A204.1 (cell line): ENCODE data around the gene GCG.

Experiments used
- FAIRE-seq: peaks from 2 replicates; lab custom pipeline; 2012; peaks lifted over from hg19 to GRCh38; lab: Jason Lieb, UNC

GCG gene

GRCh38 chr2:162149466-162149865 lies 2.6 kb downstream of the GCG start:
- no peak for FAIRE-seq

GRCh38 chr2:162148956-162149355 lies 3.1 kb downstream of the GCG start:
- no peak for FAIRE-seq

- FAIRE-seq = no peak
These were observed 8.1 kb downstream of the GCG start for GRCh38 chr2:162143969-162144368.

DNA sequence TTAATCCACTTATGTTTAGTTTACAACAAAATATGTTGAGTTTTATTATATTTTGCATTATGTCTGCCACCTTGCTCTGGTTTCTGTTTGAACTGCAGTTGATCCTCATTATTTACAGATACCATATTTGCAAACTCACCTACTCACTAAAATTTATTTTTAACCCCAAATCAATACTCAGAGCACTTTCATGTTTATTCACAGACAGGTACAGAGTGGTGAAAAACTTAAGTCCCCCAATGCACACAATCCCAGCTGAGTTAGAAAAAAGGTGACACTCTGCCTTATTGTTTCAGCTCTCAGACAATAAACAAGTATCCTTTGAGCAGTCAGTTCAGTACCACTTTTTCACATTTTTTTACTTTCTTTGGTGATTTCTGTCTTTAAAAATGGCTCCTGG lies 13.7 kb downstream of the GCG start:
- no peak for FAIRE-seq

- FAIRE-seq = no peak
These were observed 24.6 kb downstream of the GCG start for GRCh38 chr2:162127422-162127821.

- no peak for FAIRE-seq
These were observed 25.5 kb downstream of the GCG start for GRCh38 chr2:162126527-162126926.

- no peak for FAIRE-seq
These were observed 25.9 kb downstream of the GCG start for GRCh38 chr2:162126111-162126519.

DNA sequence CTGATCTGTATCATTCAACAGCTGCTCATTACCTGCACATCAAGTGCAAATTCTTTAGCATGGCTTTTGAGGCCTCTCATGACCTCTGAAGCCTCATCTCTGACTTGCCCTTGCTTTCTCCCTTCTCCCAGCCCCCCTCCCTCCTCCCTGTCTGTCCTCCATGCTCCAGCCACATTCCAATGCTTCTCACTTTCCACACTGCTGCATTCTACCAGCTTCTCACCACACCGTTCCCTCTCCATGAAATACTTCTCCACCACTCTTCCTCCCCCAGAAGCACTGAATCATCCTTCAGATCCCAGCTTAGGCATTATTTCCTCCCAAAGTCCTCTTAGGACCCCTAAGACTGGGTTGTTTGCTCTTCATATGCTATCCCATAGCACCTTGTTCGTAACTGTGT lies 26.9 kb downstream of the GCG start:
- no peak for FAIRE-seq

DNA sequence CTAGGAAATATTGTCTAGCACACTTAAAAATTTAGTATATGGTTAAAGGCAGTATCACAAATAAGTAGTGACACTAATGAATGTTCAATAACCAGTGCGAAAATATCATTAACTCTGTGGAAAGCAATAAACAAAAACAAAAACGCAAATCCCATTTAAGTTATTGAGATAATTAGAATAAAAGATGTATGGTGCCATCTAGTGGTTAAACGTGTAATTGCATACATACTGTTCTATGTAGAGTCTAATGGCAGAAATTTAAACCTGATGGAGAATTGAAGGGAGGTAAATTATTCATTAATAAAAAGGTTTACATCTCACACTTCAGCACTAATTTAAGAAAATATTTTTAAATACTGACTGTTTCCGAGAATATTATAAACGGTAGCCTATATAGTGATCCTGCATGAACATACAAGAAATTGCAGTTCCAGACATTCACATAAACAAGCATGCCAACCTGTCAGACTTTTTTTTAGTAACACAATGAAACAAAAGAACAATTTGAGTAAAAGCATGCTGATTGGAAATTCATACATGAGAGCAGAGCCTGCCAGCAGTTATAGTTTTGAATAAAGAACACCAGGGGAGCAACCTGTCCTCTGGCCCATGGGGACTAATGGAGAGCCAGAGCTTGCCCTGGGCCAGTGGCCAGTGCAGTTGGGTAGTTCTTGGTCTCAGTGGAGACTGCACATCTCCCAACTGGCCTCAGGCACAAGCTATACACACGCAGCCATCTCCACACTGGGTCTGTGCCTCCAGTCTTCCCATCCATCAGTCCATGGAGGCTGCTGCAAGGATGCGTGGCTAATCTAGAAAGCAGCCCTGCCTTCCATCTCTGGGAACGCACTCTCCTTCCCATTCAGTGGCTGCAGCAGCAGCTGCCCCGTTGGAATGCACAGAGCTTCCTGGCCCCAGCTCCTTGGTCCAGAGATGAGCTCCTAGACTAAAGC lies 28.0 kb downstream of the GCG start:
- FAIRE-seq = peak; percentile 96

GRCh38 chr2:162118166-162119031 lies 33.6 kb downstream of the GCG start:
- no peak for FAIRE-seq

DNA sequence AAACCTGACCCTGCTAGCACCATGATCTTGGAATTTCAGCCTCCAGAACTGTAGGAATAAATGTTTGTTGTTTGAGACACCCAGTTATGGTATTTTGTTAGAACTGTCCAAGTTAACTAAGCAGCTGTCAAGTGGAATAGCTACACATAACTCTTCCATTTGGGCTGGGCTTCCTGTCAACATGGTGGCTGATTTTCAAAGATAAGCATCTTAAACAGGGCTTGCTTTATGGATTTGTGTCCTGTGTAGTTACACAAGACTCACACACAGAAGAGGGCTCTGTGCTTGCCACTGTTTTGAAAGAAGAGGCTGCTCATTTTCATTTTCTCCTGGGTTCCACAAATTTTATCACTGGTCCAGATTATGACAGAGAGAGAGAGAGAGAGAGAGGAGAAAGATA lies 35.7 kb downstream of the GCG start:
- FAIRE-seq = no peak

DNA sequence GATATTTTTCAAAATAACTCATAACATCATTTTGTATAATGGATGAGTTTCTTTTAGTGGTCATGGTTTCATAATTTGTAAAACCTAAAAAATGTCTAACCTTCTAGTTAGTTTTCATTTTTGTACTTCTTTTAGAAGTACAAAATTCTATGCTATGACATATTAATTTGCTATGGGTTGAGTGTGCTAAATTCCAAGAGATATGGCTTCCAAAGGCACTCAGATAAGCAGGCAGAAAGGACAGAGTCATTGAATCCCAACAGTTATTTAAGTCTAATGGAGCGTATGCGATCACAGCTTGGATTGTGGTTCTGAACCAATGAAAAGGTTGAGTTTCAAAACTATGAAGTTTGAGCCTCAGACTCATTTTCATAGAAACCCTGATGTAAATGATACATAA lies 37.0 kb downstream of the GCG start:
- FAIRE-seq = no peak

DNA sequence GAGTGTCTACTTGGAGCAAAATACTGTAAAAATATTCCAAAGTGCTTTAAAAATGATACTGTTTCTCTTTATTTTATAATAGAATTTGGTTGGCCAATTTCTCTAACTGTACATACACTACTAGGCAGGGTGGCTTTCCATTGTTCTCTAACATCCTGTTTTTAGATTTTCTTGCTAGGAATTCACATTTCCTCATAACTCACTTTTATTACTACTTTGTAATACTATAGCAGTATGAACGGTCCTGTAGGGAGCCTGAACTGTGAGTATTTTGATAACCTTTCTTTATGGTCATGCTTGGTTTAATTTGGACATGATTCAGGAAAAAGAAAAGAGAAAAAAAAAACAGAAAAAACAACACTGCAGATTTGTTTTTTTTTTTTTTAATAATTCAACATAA lies 37.8 kb downstream of the GCG start:
- FAIRE-seq = no peak

DNA sequence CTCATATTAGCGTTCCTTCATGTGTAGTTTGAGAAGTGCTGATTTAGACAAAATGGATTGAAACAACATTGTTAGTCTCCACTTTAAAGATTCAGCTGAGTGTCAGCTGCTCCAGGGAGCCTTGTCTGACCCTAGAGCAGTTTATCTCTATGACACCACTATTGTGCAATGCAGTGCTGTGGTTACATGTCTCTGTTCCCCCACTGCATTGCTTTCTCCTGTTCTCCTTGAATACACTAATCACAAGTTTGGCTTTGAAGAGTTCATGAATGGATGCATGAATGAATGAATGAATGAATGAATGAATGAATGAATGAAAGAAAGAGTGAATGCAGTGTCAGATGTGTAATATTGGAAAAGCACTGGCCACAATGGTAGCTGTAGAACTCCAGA lies 38.3 kb downstream of the GCG start:
- no peak for FAIRE-seq

DNA sequence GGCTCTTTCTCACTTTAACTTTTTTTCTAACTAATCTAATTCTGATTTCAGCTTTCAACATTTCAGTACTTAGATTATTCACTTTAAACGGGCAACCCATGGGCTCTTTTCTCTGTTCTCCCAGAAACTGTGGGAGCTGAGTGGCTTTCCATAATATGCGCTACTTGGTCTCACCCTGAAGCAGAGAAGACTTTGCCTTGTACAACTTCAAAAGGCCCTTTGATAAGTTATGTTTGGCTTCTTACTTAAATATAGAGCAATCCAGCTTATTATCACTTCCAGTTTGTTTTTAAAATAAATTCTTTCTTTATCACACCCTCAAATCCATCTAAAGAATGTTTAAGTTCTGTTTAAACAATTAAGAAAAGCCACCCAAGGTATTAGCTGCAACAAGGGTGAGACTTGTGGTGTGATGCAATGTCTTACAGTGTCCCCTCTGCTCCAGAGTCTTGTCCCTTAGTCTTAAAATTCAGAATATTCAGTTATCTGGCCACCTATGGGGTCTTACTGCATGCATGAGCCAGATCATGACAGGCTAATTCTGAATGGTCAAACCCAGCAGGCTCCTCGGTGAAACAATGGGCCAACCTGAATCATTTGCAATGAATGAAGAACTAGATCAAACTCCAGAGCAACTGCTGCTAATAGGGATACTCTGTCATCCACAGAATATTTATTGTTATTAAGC lies 38.8 kb downstream of the GCG start:
- no peak for FAIRE-seq

GRCh38 chr2:162111958-162112850 lies 39.8 kb downstream of the GCG start:
- FAIRE-seq = no peak

DNA sequence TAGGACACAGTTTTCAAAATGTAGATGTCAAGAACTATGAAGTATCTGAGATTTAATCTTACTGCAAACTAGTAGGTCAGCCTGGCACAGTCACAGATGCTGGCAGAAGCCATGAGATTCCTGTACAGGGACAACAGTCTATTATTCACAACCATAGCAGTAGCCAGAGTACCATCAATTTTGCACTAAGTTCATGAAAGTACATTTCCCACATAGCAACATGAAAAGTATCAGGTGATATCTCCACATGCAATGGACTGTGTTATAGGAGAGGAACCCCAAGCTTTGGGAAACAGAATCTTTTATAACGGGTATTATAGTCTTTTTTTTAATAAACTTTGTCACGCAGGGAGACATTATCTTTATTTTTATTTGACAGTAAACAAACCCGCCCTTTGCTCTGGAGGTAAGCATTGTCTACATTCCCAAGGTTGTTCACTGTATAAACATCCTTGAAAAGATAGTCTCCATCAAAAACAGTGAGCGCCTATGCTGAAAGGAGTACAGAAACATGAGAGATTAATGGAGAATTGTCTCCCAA lies 44.6 kb downstream of the GCG start:
- FAIRE-seq = no peak

DNA sequence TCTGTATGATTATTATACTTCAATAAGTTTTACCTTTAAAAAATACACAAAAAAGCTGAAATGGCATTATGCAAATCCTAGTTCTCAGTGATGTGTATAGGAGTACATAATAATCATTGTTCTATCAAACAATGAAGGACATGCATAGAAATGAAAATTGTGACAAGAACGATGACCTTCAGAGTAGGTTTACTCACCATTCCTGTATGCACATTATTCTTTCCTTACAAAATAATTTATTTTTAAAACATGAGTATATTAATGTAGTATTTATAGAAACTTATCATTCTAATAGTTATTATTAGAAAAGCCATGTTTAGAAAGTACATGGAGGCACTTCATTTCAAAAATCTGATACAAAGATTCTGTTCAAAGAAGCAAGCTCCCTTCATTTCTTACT lies 45.3 kb downstream of the GCG start:
- FAIRE-seq = no peak

DNA sequence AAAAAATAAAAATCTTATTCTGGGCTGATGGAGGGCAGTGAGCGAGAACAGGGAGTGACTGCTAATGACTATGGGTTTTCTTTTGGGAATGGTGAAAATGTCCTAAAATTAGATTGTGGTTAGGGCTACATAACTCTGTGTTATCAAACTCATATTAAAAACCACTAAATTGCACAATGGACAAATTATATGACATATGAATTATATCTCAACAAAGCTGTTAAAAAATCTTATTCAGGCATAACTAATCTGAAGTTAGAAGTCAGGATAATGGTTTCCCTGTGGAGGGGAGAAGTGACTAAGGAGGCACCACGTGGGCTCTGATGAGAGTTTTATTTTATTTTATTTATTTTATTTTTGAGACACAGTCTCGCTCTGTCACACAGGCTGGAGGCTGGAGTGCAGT lies 45.9 kb downstream of the GCG start:
- FAIRE-seq = no peak

DNA sequence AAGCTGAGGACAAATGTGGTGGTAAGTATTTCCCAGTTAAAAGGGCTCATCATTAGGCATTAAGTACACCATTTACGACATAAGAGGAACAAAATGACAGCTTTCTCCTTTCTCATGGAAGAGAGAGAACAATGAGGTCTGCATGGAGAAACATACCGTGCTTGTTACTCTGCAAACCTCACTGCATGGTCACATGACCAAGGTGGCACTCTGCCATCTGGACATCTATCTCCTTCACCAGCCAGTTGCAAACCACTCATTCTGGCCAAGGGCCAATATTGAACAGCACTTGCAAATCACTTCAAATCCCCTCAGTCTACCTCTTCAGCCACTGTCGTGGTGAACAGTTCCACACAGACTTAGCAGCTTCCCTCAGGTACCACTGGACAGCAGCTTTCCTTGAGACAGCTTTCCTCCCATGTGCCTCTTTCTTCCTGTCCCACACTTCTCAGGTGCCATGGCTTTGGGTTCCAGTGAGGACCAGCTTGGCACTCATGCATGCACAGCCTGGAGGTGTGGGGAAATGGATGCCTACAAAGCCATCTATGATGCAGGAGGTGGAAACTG lies 48.5 kb downstream of the GCG start:
- no peak for FAIRE-seq

GRCh38 chr2:162100579-162100978 lies 51.5 kb downstream of the GCG start:
- FAIRE-seq = no peak
